Thymus (tissue), 11 donors: ENCODE results near the gene CBFA2T2. TPM values are rescaled to one million over a fixed set of nuclear protein-coding genes. Genes with fewer than 3 reads are reported as not detected.
"Not testable (repeated sequence)": the region's sequence is repeated elsewhere in the genome, so short reads cannot be mapped to it uniquely, and the experiment has no call there.

Experiments
- DNase-seq, 9 donors: peaks; one replicate each; pipeline ENCODE4 v3.0.0-alpha.2; 2013; ENCODE audit warnings: low spot score in 9 of 9, low read depth in 6 of 9, missing footprints in 1 of 9
- H3K27ac ChIP-seq, 2 donors: one replicate each; pipeline ENCODE4 v1.5.1; 2013; ENCODE audit warnings: control low read depth in 1 of 2, low read depth in 1 of 2, low read length in 1 of 2, mild to moderate bottlenecking in 1 of 2, moderate library complexity in 1 of 2
- H3K27me3 ChIP-seq, 2 donors: one replicate each; pipeline ENCODE4 v1.5.1; 2013; ENCODE audit warnings: low read length in 1 of 2; ENCODE audit not compliant: control insufficient read depth in 2 of 2, insufficient read depth in 1 of 2
- H3K36me3 ChIP-seq, 2 donors: one replicate each; pipeline ENCODE4 v1.5.1; 2013; ENCODE audit warnings: low read length in 1 of 2, mild to moderate bottlenecking in 1 of 2, moderate library complexity in 1 of 2; ENCODE audit not compliant: control insufficient read depth in 2 of 2, insufficient read depth in 2 of 2
- H3K4me1 ChIP-seq, 2 donors: one replicate each; pipeline ENCODE4 v1.5.1; 2013; ENCODE audit warnings: low read length in 2 of 2; ENCODE audit not compliant: control insufficient read depth in 2 of 2, insufficient read depth in 2 of 2
- H3K4me3 ChIP-seq, 2 donors: one replicate each; pipeline ENCODE4 v1.5.1; 2013; ENCODE audit warnings: low read length in 2 of 2, control low read depth in 1 of 2, mild to moderate bottlenecking in 1 of 2
- H3K9me3 ChIP-seq, 2 donors: one replicate each; pipeline ENCODE4 v1.5.1; 2013; ENCODE audit warnings: low read length in 1 of 2, mild to moderate bottlenecking in 1 of 2; ENCODE audit not compliant: control insufficient read depth in 2 of 2, insufficient read depth in 1 of 2
- WGBS: extraction: QIAGEN DNeasy Blood & Tissue Kit; methylation state at CpG from one replicate; pipeline ENCODE4 v1.1.7; 2013; 5-methylcytosine and 5-hydroxymethylcytosine counted together
- polyA plus RNA-seq: library from polyadenylated mRNA; stranded (reverse); fragments of 200-250 nt; gene quantifications from one replicate; pipeline ENCODE4 v1.2.3, GENCODE V29; 2013
- total RNA-seq: library from RNA; stranded (reverse); fragments of 120-200 nt; gene quantifications from one replicate; pipeline ENCODE4 v1.2.4, GENCODE V29; 2013
- donor health status: healthy.

The CBFA2T2 gene
- total and polyA plus RNA-seq, 2 donors = 6.4 to 9.1 TPM

- Histone ChIP-seq H3K4me1 (no peaks in the 10 kb centered on the region), H3K27me3 (no peaks in the 10 kb centered on the region), H3K9me3 (no peaks in the 10 kb centered on the region), H3K4me3 (no peak overlapping the region), H3K27ac (no peak overlapping the region), H3K36me3 (no peaks in the 10 kb centered on the region)
- DNase-seq = no peak
- 98% methylated on average over 4 of the region's 4 CpGs for WGBS
These were observed 95.5 kb downstream of the CBFA2T2 start for GRCh38 chr20:33585413-33585812.

GRCh38 chr20:33589059-33589458 is 99.2 kb downstream of the CBFA2T2 start:
- Histone ChIP-seq H3K4me3 (no peak overlapping the region), H3K36me3 (no peaks in the 10 kb centered on the region), H3K27ac (no peak overlapping the region), H3K9me3 (no peaks in the 10 kb centered on the region), H3K4me1 (no peaks in the 10 kb centered on the region), H3K27me3 (no peaks in the 10 kb centered on the region)
- DNase-seq = no peak

GRCh38 chr20:33591901-33592300 is 102.0 kb downstream of the CBFA2T2 start:
- not testable (repeated sequence) for H3K9me3 ChIP-seq, H3K4me3 ChIP-seq, H3K36me3 ChIP-seq, H3K27ac ChIP-seq, H3K27me3 ChIP-seq, H3K4me1 ChIP-seq, DNase-seq
- whole genome bisulfite sequencing = 97% methylated on average over 9 of the region's 9 CpGs

GRCh38 chr20:33594743-33595142 is 104.8 kb downstream of the CBFA2T2 start:
- Histone ChIP-seq H3K4me1 (no peaks in the 10 kb centered on the region), H3K27ac (no peak overlapping the region), H3K27me3 (no peaks in the 10 kb centered on the region), H3K4me3 (no peak overlapping the region), H3K36me3 (peaks cover 0 to 3% of the 10 kb centered on the region in 2 donors), H3K9me3 (no peaks in the 10 kb centered on the region)
- no peak for DNase-seq
- WGBS = 96% methylated on average over 2 of the region's 2 CpGs

- no peak for DNase-seq
- H3K4me3 ChIP-seq = no peak overlapping the region
- 98% methylated on average over 4 of the region's 4 CpGs for WGBS
- H3K4me1 ChIP-seq = no peaks in the 10 kb centered on the region
- H3K27ac ChIP-seq = no peak overlapping the region
- peaks cover 3% of the 10 kb centered on the region in 2 donors for H3K36me3 ChIP-seq
- H3K9me3 ChIP-seq = no peaks in the 10 kb centered on the region
- H3K27me3 ChIP-seq = no peaks in the 10 kb centered on the region
These were observed 110.5 kb downstream of the CBFA2T2 start for GRCh38 chr20:33600414-33600813.

- no peaks in the 10 kb centered on the region for H3K4me1 ChIP-seq
- H3K27ac ChIP-seq = no peak overlapping the region
- no peak for DNase-seq
- WGBS = 98% methylated on average over 8 of the region's 8 CpGs
- H3K36me3 ChIP-seq = peaks cover 3% of the 10 kb centered on the region in 2 donors
- no peaks in the 10 kb centered on the region for H3K9me3 ChIP-seq
- H3K4me3 ChIP-seq = no peak overlapping the region
- no peaks in the 10 kb centered on the region for H3K27me3 ChIP-seq
These were observed 111.1 kb downstream of the CBFA2T2 start for GRCh38 chr20:33600981-33601380.

- 93% methylated on average over 5 of the region's 5 CpGs for WGBS
- Histone ChIP-seq H3K9me3 (no peaks in the 10 kb centered on the region), H3K36me3 (peaks cover 3% of the 10 kb centered on the region in 2 donors), H3K27me3 (no peaks in the 10 kb centered on the region), H3K4me3 (no peak overlapping the region), H3K4me1 (no peaks in the 10 kb centered on the region), H3K27ac (no peak overlapping the region)
- DNase-seq = no peak
These were observed 112.0 kb downstream of the CBFA2T2 start for GRCh38 chr20:33601861-33602260.

- no peak for DNase-seq
- Histone ChIP-seq H3K4me1 (no peaks in the 10 kb centered on the region), H3K4me3 (no peak overlapping the region), H3K27ac (no peak overlapping the region), H3K27me3 (no peaks in the 10 kb centered on the region), H3K9me3 (no peaks in the 10 kb centered on the region), H3K36me3 (peaks cover 0 to 8% of the 10 kb centered on the region in 2 donors)
- WGBS = 84% methylated on average over 5 of the region's 5 CpGs
These were observed 113.1 kb downstream of the CBFA2T2 start for GRCh38 chr20:33602826-33603590.

GRCh38 chr20:33604084-33604990 is 114.4 kb downstream of the CBFA2T2 start:
- H3K27ac ChIP-seq = no peak overlapping the region
- 97% methylated on average over 5 of the region's 5 CpGs for WGBS
- H3K4me1 ChIP-seq = no peaks in the 10 kb centered on the region
- no peaks in the 10 kb centered on the region for H3K27me3 ChIP-seq
- no peak for DNase-seq
- H3K4me3 ChIP-seq = no peak overlapping the region
- no peaks in the 10 kb centered on the region for H3K9me3 ChIP-seq
- H3K36me3 ChIP-seq = peaks cover 0 to 11% of the 10 kb centered on the region in 2 donors
